Measurements from ENCODE around the gene CDK5.

- no peak for TF ChIP-seq CTCF (IDR thresholded peaks at IDR 0.05; ENCODE audit: insufficient read depth, low read length, poor library complexity, severe bottlenecking)
- TF ChIP-seq EZH2phosphoT487 (conservative IDR thresholded peaks at IDR 0.05; ENCODE audit: low read length) = no peak
Observed at GRCh38 chr7:151035902-151036301, 21.8 kb downstream of the CDK5 start.
